SH-SY5Y (cell line): Measurements from ENCODE around the gene PLEKHD1.

Source experiments
- GATA2 ChIP-seq: IDR thresholded peaks from 2 replicates; pipeline ENCODE4 v1.6.1; 2011; ENCODE audit warnings: mild to moderate bottlenecking, low read depth, low read length
- GATA3 ChIP-seq: IDR thresholded peaks from 2 replicates; pipeline ENCODE4 v1.6.1; 2011; ENCODE audit warnings: low read depth, mild to moderate bottlenecking, low read length, moderate library complexity

GRCh38 chr14:69559581-69560011 lies 75.1 kb downstream of the PLEKHD1 start:
- TF ChIP-seq GATA3 (no peak), GATA2 (no peak)
